Lung microvascular endothelial cell (primary cell): ENCODE data around the gene PRKN. TPM values are rescaled to one million over a fixed set of nuclear protein-coding genes. Genes with fewer than 3 reads are reported as not detected.
"Not testable (repeated sequence)": the region's sequence is repeated elsewhere in the genome, so short reads cannot be mapped to it uniquely, and the experiment has no call there.

Experiments
- DNase-seq, 2 donors: peaks; one replicate each; pipeline versions ENCODE4 v3.0.0 to v3.0.0-alpha.2; 2010; ENCODE audit warnings: low read depth in 2 of 2
- total RNA-seq: library from RNA; depleted of rRNA; stranded (reverse); fragments of >200 nt; gene quantifications from 2 replicates; pipeline ENCODE4 v1.2.1, GENCODE V29; 2014

PRKN gene
- total RNA-seq, 1 donor from 2014 or later = 0.40 TPM

- no peak for DNase-seq
These were observed 188.9 kb downstream of the PRKN start for GRCh38 chr6:162538643-162539064.

- DNase-seq = no peak
These were observed 194.6 kb downstream of the PRKN start for GRCh38 chr6:162533009-162533400.

- no peak for DNase-seq
These were observed 195.1 kb downstream of the PRKN start for GRCh38 chr6:162532283-162533008.

- not testable (repeated sequence) for DNase-seq
These were observed 196.2 kb downstream of the PRKN start for GRCh38 chr6:162531391-162531790.

- no peak for DNase-seq
These were observed 199.0 kb downstream of the PRKN start for GRCh38 chr6:162528538-162528937.

- DNase-seq = no peak
These were observed 200.6 kb downstream of the PRKN start for GRCh38 chr6:162526960-162527359.

GRCh38 chr6:162525181-162525580 lies 202.4 kb downstream of the PRKN start:
- DNase-seq = no peak

- no peak for DNase-seq
These were observed 214.8 kb downstream of the PRKN start for GRCh38 chr6:162512744-162513143.

GRCh38 chr6:162497389-162497788 lies 230.2 kb downstream of the PRKN start:
- no peak for DNase-seq

- no peak for DNase-seq
These were observed 233.6 kb downstream of the PRKN start for GRCh38 chr6:162493917-162494316.

- peak in 1 of 2 donors; percentile 1 for DNase-seq
These were observed 235.9 kb downstream of the PRKN start for GRCh38 chr6:162491637-162492036.

DNA sequence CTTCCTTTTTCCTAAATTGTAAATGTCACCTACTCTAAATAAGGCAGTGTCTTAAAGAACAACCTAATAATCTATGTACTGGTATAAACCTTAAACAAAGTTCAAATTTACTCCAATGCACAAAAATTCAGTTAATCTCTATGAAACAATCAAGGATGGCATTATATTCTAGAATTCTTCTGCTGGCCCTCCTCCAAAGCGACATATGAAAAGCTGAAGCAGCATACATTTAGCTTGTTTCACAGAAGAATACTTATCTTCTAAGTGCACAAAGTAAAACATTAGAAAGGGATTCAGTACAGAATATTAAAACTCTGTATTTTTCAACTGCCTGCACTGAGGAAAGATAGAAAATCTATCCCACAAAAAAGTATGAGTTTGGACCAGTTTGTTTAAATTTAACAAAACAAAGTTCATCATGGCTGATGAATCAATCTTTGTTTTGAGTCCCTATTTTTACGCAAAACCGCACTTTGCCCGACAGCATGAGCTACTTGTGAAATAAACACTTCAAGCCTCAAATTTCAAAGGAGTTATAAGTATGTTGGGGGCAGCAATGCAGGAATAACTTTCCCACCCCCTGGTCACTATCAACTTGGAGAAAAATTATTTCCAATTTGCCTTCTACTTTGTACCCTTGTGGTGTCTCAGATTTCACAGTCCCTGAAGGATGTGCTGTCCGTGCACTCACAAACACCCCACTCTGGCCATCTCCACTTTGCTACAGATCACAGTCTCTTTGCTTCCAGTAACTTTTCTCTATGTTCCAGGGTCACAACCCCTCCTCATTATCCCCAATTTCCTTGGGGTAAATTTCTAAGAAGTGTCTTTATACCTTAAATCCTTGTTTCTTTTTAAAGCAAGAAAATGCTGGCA lies 238.2 kb downstream of the PRKN start:
- no peak for DNase-seq

- DNase-seq = no peak
These were observed 239.1 kb downstream of the PRKN start for GRCh38 chr6:162488444-162488843.

DNA sequence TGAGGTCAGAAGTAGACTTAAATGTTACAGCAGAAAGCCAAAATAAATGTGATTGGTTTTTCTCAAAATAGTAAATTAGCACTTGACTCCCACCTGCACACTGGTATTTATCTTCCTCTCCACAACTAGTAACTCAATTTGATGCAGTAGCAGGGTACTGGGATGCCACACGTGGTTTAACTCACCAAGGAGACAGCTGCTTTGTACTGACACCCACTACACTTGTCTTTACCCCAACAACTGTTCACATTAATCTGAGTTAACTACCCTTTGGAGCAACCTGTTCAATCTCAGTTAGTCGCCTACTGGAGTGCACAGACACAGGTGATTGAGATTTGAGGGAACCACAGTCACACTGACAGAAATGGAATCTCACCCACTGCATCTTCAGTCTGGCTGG lies 242.1 kb downstream of the PRKN start:
- no peak for DNase-seq

DNA sequence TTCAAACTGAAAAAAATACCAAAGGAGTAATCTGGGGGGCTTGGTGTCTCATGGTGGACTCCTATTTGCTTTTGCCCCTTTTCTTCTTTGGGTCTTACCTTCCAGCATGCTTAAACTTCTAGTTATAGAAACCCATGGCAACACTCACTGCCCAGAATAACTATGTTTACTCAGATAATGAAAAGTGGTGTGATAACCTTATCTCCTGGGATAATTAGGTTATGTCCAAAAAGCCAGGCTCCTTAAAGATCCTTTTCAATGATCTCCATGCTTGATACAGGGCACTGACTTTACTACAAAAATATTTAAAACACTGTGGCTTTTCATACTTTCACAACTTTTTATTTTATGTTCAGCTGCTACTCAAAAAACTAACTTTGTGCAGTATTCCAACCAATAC lies 245.6 kb downstream of the PRKN start:
- DNase-seq = no peak

- DNase-seq = no peak
These were observed 246.2 kb downstream of the PRKN start for GRCh38 chr6:162481320-162481719.

DNA sequence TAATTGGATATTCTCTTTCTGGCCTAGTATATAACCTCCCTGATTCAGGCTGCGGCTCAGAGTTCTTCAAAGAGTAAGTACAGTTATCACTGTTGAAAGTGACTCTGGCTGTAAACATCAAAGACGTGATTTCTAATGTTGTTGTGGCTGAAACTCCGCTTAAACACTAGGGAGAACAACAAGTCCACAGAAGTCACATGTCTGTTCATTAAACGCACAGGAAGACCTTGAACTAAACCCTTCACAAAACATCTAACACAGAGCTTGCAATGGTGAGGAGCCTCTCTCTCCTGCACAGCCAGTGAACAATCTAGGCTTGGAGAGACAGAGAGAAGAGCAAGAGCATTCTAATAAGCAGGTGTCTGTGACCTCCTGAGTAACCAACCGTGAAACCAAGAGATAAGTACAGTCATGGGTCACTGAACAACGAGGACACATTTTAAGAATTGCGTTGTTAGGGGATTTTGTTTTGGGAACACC lies 249.3 kb downstream of the PRKN start:
- no peak for DNase-seq

GRCh38 chr6:162474722-162475121 lies 252.8 kb downstream of the PRKN start:
- no peak for DNase-seq

- no peak for DNase-seq
These were observed 255.7 kb downstream of the PRKN start for GRCh38 chr6:162471842-162472241.

GRCh38 chr6:162468326-162468725 lies 259.2 kb downstream of the PRKN start:
- DNase-seq = no peak

DNA sequence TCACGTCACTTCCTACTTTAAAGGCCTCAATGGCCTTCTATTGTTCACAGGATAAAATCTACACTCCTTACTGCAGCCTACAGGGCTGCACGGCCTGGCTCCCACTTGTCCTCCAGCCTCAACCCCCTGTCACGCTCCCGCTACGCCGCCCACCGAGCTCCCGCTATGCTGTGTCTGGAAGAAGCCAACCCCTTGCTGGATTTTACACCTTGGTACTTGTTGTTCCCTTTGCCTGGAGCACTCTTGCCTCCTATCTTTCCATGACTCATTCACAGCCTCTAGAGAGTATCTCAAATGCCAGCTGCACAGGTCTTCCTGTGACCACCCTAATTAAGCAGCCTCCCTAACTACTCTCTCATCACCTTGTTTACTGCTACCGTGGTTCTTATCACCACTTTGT lies 259.9 kb downstream of the PRKN start:
- DNase-seq = no peak

- DNase-seq = no peak
These were observed 264.0 kb downstream of the PRKN start for GRCh38 chr6:162463576-162463975.

DNA sequence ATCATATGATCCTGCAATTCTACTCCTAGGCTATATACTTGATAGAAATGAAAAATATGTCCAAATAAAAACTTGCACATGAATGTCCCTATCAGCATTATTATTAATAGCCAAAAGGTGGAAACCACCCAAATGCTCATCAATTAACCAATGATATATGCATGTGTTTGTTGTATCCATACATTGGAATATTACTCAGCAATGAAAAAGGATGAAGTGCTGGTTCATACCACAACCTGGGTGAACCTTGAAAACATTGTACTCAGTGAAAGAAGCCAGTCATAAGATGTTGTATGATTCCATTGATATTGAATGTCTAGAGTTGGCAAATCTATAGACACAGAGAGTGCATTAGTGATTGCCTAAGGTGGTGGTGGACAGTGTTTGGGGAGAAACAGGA lies 267.6 kb downstream of the PRKN start:
- no peak for DNase-seq
